ENCODE data around the gene CHMP2A.

CHMP2A gene

DNA sequence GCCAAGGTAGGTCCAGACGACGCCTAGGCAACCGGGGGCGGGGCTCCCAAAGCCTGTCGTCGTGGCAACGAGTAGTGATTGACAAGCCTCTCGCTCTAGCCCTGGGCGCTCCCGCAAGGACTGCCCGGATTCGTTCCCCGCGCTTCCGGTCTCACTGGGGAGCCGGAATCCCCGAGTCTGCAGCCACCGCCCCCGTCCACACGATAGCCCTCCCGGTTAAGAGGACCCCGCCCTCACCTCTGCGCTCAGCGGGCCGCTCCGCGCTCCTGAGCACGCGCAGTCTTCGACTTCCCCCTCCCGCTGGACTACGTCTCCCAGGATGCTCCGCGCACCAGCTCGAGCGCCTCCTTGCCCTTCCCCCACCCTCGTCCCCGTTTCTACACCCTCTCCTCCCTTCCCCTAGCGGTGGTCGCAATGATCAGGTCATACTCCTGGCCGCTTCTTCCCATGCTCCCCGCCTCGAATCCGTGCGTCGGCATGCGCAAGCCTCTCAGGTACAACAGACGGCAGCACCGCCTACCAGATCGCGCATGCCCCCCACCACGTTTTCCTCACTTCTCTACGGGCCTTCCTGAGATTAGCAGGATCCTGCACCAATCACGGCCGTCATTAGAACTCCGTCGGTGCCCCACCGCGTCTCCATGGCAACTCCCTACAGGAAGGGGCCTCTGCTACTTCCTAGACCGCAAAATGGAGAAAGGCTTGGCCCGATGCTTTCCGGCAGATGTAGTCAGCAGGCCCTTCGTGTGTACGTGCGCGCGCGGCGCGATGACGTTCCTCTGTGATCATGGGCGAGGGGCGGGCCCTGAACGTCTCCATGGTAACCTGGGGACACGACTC, 18.1 kb upstream of the CHMP2A start, which contains the start of gene MZF1:
Gene MZF1, minus strand, starts transcription at position 518 of the 840 bp plus-strand sequence. CDS start 1,946 bp downstream, outside the sequence.
- in situ Hi-C loops (cut with HindIII; ENCODE audit: low sequenced_read_pairs): no loop called here
- peak within 1 kb of the TSS; percentile 64 for H3K4me3 ChIP-seq (ENCODE audit: low read depth, low read length)
- TF ChIP-seq, protein P1, sequence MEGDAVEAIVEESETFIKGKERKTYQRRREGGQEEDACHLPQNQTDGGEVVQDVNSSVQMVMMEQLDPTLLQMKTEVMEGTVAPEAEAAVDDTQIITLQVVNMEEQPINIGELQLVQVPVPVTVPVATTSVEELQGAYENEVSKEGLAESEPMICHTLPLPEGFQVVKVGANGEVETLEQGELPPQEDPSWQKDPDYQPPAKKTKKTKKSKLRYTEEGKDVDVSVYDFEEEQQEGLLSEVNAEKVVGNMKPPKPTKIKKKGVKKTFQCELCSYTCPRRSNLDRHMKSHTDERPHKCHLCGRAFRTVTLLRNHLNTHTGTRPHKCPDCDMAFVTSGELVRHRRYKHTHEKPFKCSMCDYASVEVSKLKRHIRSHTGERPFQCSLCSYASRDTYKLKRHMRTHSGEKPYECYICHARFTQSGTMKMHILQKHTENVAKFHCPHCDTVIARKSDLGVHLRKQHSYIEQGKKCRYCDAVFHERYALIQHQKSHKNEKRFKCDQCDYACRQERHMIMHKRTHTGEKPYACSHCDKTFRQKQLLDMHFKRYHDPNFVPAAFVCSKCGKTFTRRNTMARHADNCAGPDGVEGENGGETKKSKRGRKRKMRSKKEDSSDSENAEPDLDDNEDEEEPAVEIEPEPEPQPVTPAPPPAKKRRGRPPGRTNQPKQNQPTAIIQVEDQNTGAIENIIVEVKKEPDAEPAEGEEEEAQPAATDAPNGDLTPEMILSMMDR (IDR thresholded peaks at IDR 0.05; ENCODE audit: low read depth, low read length, missing control alignments): peak; percentile 23
- peak; percentile 100 for DNase-seq (ENCODE audit: low read depth)

- TF ChIP-seq, protein P1 (IDR thresholded peaks at IDR 0.05; ENCODE audit: low read depth, low read length, missing control alignments): no peak
- peak overlapping the region; percentile 64 for H3K4me3 ChIP-seq (ENCODE audit: low read depth, low read length)
- DNase-seq (ENCODE audit: low read depth): no peak
- in situ Hi-C loops (cut with HindIII; ENCODE audit: low sequenced_read_pairs): no loop called here
Observed at GRCh38 chr19:58572026-58572817, 17.3 kb upstream of the CHMP2A start.

DNA sequence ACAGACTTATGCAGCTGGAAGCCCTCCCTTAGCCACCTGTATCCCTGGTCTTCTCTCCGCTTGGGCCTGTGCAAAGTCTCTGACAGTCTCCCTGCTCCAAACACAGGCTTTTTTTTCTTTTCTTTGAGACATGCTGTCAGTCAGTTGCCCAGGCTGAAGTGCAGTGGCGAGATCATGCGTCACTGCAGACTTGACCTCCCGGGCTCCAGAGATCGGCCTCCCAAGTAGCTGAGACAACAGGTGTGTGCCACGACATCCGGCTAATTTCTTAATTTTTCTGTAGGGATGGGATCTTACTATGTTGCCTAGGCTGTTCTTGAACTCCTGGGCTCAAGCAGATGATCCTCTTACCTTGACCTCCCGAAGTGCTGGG, 16.7 kb upstream of the CHMP2A start:
- in situ Hi-C loops (cut with HindIII; ENCODE audit: low sequenced_read_pairs): no loop called here
- no peak overlapping the region for H3K4me3 ChIP-seq (ENCODE audit: low read depth, low read length)
- no peak for DNase-seq (ENCODE audit: low read depth)
- TF ChIP-seq, protein P1 (IDR thresholded peaks at IDR 0.05; ENCODE audit: low read depth, low read length, missing control alignments): no peak

GRCh38 chr19:58570770-58571574, 16.1 kb upstream of the CHMP2A start:
- H3K4me3 ChIP-seq (ENCODE audit: low read depth, low read length): no peak overlapping the region
- in situ Hi-C loops (cut with HindIII; ENCODE audit: low sequenced_read_pairs): no loop called here
- no peak for DNase-seq (ENCODE audit: low read depth)
- TF ChIP-seq, protein P1 (IDR thresholded peaks at IDR 0.05; ENCODE audit: low read depth, low read length, missing control alignments): no peak

DNA sequence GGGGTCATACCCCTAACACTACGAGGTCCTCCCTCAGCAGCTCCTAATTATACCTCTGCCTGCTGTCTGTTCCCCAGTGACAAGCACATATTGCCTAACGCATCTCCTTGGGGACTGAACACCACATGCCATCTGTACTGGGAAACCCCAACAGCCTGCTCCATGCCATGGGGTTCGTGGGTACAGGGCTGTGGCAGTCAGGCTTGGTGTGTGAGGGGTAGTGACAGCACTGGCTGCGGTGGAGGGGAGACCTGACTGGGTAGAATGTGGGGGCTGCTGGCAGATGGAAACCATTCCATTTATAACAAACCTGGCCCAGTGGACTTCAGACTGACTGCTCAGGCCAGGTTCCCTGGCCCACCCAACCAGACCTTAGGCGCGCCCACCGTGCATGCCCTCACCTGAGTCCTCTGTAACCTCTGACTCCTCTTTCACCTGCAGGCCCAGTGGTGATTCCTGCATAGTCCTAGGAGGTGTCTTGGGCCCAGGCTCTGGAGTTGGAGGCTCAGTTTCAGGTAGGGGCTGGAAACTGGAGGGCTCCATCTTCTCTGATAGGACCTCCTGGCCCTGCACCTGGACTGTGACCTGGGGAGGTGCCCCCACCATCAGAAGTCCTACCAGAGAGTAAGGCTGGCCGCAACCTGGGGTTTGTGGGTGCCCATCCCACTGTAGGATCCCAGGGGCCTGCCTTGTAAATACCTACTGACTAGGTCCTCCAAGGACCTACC, 15.2 kb upstream of the CHMP2A start:
- in situ Hi-C loops (cut with HindIII; ENCODE audit: low sequenced_read_pairs): no loop called here
- no peak overlapping the region for H3K4me3 ChIP-seq (ENCODE audit: low read depth, low read length)
- TF ChIP-seq, protein P1 (IDR thresholded peaks at IDR 0.05; ENCODE audit: low read depth, low read length, missing control alignments): no peak
- DNase-seq (ENCODE audit: low read depth): no peak
